SK-N-SH treated with all-trans-retinoic acid at 6 μM for 48 hours (cell line): ENCODE data around the gene TEAD1.

Experiments used
- ATAC-seq: fragments of 200-7000 bp; cut with Tn5 transposase; 3 replicates; pipeline ENCODE4 v1.9.1; 2020; ENCODE audit warnings: mild to moderate bottlenecking, moderate library complexity
- ARNTL ChIP-seq: fragments of 450-650 bp; formaldehyde crosslinking; IDR thresholded peaks from 2 replicates; pipeline ENCODE4 v1.5.0; 2020; ENCODE audit warnings: low read depth, mild to moderate bottlenecking, moderate library complexity, borderline replicate concordance
- BACH2 ChIP-seq: fragments of 250-450 bp; sonication (Bioruptor Pico); IDR thresholded peaks from 2 replicates; pipeline ENCODE4 v1.9.0; 2021; ENCODE audit warnings: mild to moderate bottlenecking, borderline replicate concordance
- CREB5 ChIP-seq: fragments of 250-450 bp; sonication (Bioruptor Pico); IDR thresholded peaks from 2 replicates; pipeline ENCODE4 v1.5.1; 2020; ENCODE audit warnings: low read depth, mild to moderate bottlenecking, moderate library complexity
- CSRNP3 ChIP-seq: fragments of 250-450 bp; sonication (Bioruptor Pico); IDR thresholded peaks from 2 replicates; pipeline ENCODE4 v1.5.1; 2021; ENCODE audit warnings: mild to moderate bottlenecking, moderate library complexity
- GLIS3 ChIP-seq: fragments of 250-450 bp; sonication (Bioruptor Pico); IDR thresholded peaks from 2 replicates; pipeline ENCODE4 v1.5.0; 2020; ENCODE audit warnings: mild to moderate bottlenecking, moderate library complexity
- ISL1 ChIP-seq: fragments of 250-450 bp; sonication (Bioruptor Pico); IDR thresholded peaks from 2 replicates; pipeline ENCODE4 v2.1.2; 2022; ENCODE audit warnings: mild to moderate bottlenecking, moderate library complexity
- OSR1 ChIP-seq: fragments of 250-450 bp; sonication (Bioruptor Pico); IDR thresholded peaks from 2 replicates; pipeline ENCODE4 v1.8.0; 2022; ENCODE audit warnings: moderate library complexity, mild to moderate bottlenecking, inconsistent platforms
- PATZ1 ChIP-seq: fragments of 250-450 bp; sonication (Bioruptor Pico); IDR thresholded peaks from 2 replicates; pipeline ENCODE4 v1.8.0; 2020; ENCODE audit warnings: mild to moderate bottlenecking, moderate library complexity, borderline replicate concordance
- POU6F1 ChIP-seq: fragments of 250-450 bp; sonication (Bioruptor Pico); IDR thresholded peaks from 2 replicates; pipeline ENCODE4 v1.8.0; 2021; ENCODE audit warnings: low read depth, mild to moderate bottlenecking, moderate library complexity, borderline replicate concordance
- RARB ChIP-seq: fragments of 250-450 bp; sonication (Bioruptor Pico); IDR thresholded peaks from 2 replicates; pipeline ENCODE4 v1.8.0; 2021; ENCODE audit warnings: mild to moderate bottlenecking, moderate library complexity
- SNAI2 ChIP-seq: fragments of 250-450 bp; sonication (Bioruptor Pico); IDR thresholded peaks from 2 replicates; pipeline ENCODE4 v1.5.0; 2020; ENCODE audit warnings: mild to moderate bottlenecking, moderate library complexity
- TCF4 ChIP-seq: fragments of 250-450 bp; sonication (Bioruptor Pico); IDR thresholded peaks from 2 replicates; pipeline ENCODE4 v1.8.0; 2021; ENCODE audit warnings: mild to moderate bottlenecking, moderate library complexity, borderline replicate concordance
- TOX ChIP-seq: fragments of 250-450 bp; sonication (Bioruptor Pico); IDR thresholded peaks from 2 replicates; pipeline ENCODE4 v1.8.0; 2021; ENCODE audit warnings: mild to moderate bottlenecking, moderate library complexity, borderline replicate concordance
- TSHZ2 ChIP-seq: fragments of 250-450 bp; sonication (Bioruptor Pico); IDR thresholded peaks from 2 replicates; pipeline ENCODE4 v1.5.0; 2020; ENCODE audit warnings: mild to moderate bottlenecking, moderate library complexity
- ZC3H10 ChIP-seq: fragments of 250-450 bp; sonication (Bioruptor Pico); IDR thresholded peaks from 2 replicates; pipeline ENCODE4 v1.5.1; 2021; ENCODE audit warnings: mild to moderate bottlenecking, moderate library complexity
- ZFP30 ChIP-seq: fragments of 450-650 bp; formaldehyde crosslinking; IDR thresholded peaks from 2 replicates; pipeline ENCODE4 v1.5.0; 2022; ENCODE audit warnings: mild to moderate bottlenecking, moderate library complexity
- ZNF565 ChIP-seq: fragments of 450-650 bp; formaldehyde crosslinking; conservative IDR thresholded peaks from 2 replicates; pipeline ENCODE4 v1.5.0; 2020; ENCODE audit warnings: low read depth, mild to moderate bottlenecking, moderate library complexity
- ZNF70 ChIP-seq: fragments of 450-650 bp; formaldehyde crosslinking; IDR thresholded peaks from 2 replicates; pipeline ENCODE4 v1.5.0; 2020; ENCODE audit warnings: mild to moderate bottlenecking, moderate library complexity
- ZNF8 ChIP-seq: fragments of 450-650 bp; formaldehyde crosslinking; IDR thresholded peaks from 2 replicates; pipeline ENCODE4 v1.5.0; 2020; ENCODE audit warnings: mild to moderate bottlenecking, moderate library complexity

The TEAD1 gene

GRCh38 chr11:12767577-12767976, 93.4 kb downstream of the TEAD1 start:
- TF ChIP-seq ZNF70 (CRISPR knock-in tag) = no peak
- TF ChIP-seq TOX (CRISPR knock-in tag) = no peak
- TF ChIP-seq OSR1 (CRISPR knock-in tag) = no peak
- no peak for TF ChIP-seq ZC3H10 (CRISPR knock-in tag)
- TF ChIP-seq ZNF565 = no peak
- TF ChIP-seq ISL1 (CRISPR knock-in tag) = no peak
- no peak for TF ChIP-seq RARB (CRISPR knock-in tag)
- no peak for TF ChIP-seq SNAI2 (CRISPR knock-in tag)
- no peak for TF ChIP-seq ARNTL (CRISPR knock-in tag)
- no peak for TF ChIP-seq CREB5 (CRISPR knock-in tag)
- no peak for TF ChIP-seq TCF4 (CRISPR knock-in tag)
- no peak for TF ChIP-seq TSHZ2 (CRISPR knock-in tag)
- no peak for TF ChIP-seq POU6F1 (CRISPR knock-in tag)
- TF ChIP-seq ZNF8 (CRISPR knock-in tag) = no peak
- no peak for TF ChIP-seq PATZ1 (CRISPR knock-in tag)
- TF ChIP-seq BACH2 (CRISPR knock-in tag) = no peak
- TF ChIP-seq CSRNP3 (CRISPR knock-in tag) = no peak
- TF ChIP-seq GLIS3 (CRISPR knock-in tag) = no peak
- ATAC-seq = no peak

GRCh38 chr11:12768726-12769673, 94.8 kb downstream of the TEAD1 start:
- no peak for ATAC-seq
- TF ChIP-seq TOX (CRISPR knock-in tag) (no peak), ARNTL (CRISPR knock-in tag) (no peak), GLIS3 (CRISPR knock-in tag) (no peak), TCF4 (CRISPR knock-in tag) (no peak), PATZ1 (CRISPR knock-in tag) (no peak), ZFP30 (CRISPR knock-in tag) (no peak)
